OCI-LY3 (cell line): Measurements from ENCODE around the gene SMYD2.

Source experiments
- H2AFZ ChIP-seq: fragments of 200-600, 300-600 bp; shearing (Covaris generic); 2 replicates; pipeline ENCODE4 v1.6.0; 2014; ENCODE audit warnings: antibody characterized with exemption, low read depth, low read length
- H3K27ac ChIP-seq: fragments of 200-600, 300-600 bp; sonication (generic); 2 replicates; pipeline ENCODE4 v1.5.1; 2014; ENCODE audit warnings: mild to moderate bottlenecking, low read length, moderate library complexity, mixed read lengths
- H3K27me3 ChIP-seq: fragments of 200-600, 300-600 bp; sonication (generic); 2 replicates; pipeline ENCODE4 v1.6.1; 2014; ENCODE audit warnings: low read depth, low read length, mixed read lengths
- H3K36me3 ChIP-seq: fragments of 200-600, 300-600 bp; sonication (generic); replicated peaks from 2 replicates; pipeline ENCODE3; 2014; ENCODE audit warnings: low read depth, low read length, mixed read lengths
- H3K4me1 ChIP-seq: fragments of 300-600, 200-600 bp; sonication (generic); 2 replicates; pipeline ENCODE4 v1.6.1; 2014; ENCODE audit warnings: low read length, mixed read lengths
- H3K4me2 ChIP-seq: fragments of 200-600, 300-600 bp; sonication (generic); 2 replicates; pipeline ENCODE4 v1.6.1; 2014; ENCODE audit warnings: low read length, mixed read lengths
- H3K4me3 ChIP-seq: fragments of 300-600, 200-600 bp; sonication (generic); 2 replicates; pipeline ENCODE4 v1.5.1; 2014; ENCODE audit warnings: antibody characterized with exemption, mild to moderate bottlenecking, low read length, moderate library complexity
- H3K79me2 ChIP-seq: fragments of 300-600, 200-600 bp; shearing (Covaris generic); 2 replicates; pipeline ENCODE4 v1.6.1; 2014; ENCODE audit warnings: mild to moderate bottlenecking, low read length, mixed read lengths
- H3K9ac ChIP-seq: fragments of 300-600, 200-600 bp; shearing (Covaris generic); 2 replicates; pipeline ENCODE4 v1.6.0; 2014; ENCODE audit warnings: mild to moderate bottlenecking, low read length, moderate library complexity
- H3K9me3 ChIP-seq: fragments of 200-600, 300-600 bp; shearing (Covaris generic); 2 replicates; pipeline ENCODE4 v1.6.1; 2014; ENCODE audit warnings: low read length, mixed read lengths; ENCODE audit not compliant: insufficient read depth
- H4K20me1 ChIP-seq: fragments of 200-600, 300-600 bp; sonication (generic); 2 replicates; pipeline ENCODE4 v1.6.1; 2016; ENCODE audit warnings: low read length, mixed read lengths; ENCODE audit not compliant: insufficient read depth
- CTCF ChIP-seq: fragments of 200-600, 300-600 bp; sonication (generic); IDR thresholded peaks from 2 replicates; pipeline ENCODE4 v1.5.1; 2014; ENCODE audit warnings: antibody characterized with exemption, low read length, low read depth
- EZH2phosphoT487 ChIP-seq: fragments of 200-600 bp; shearing (Covaris generic); IDR thresholded peaks from 2 replicates; pipeline ENCODE4 v1.6.1; 2018; ENCODE audit warnings: antibody characterized with exemption, mixed run types, low read depth

Gene SMYD2

GRCh38 chr1:214384373-214385079 lies 103.6 kb downstream of the SMYD2 start:
- no peak overlapping the region for H2AFZ ChIP-seq
- no peak for TF ChIP-seq CTCF
- no peak for TF ChIP-seq EZH2phosphoT487
- H4K20me1 ChIP-seq = no peaks in the 10 kb centered on the region
- peaks cover 12% of the 10 kb centered on the region for H3K27me3 ChIP-seq
- no peaks in the 10 kb centered on the region for H3K9me3 ChIP-seq
- H3K27ac ChIP-seq = no peak overlapping the region
- no peak overlapping the region for H3K9ac ChIP-seq
- no peaks in the 10 kb centered on the region for H3K79me2 ChIP-seq
- no peak overlapping the region for H3K4me2 ChIP-seq
- H3K4me1 ChIP-seq = no peaks in the 10 kb centered on the region
- H3K36me3 ChIP-seq = no peaks in the 10 kb centered on the region
- no peak overlapping the region for H3K4me3 ChIP-seq

- Histone ChIP-seq H3K4me1 (no peaks in the 10 kb centered on the region), H3K27ac (no peak overlapping the region), H3K9ac (no peak overlapping the region), H3K9me3 (no peaks in the 10 kb centered on the region), H3K36me3 (no peaks in the 10 kb centered on the region), H3K4me2 (no peak overlapping the region), H3K27me3 (peaks cover 7% of the 10 kb centered on the region), H4K20me1 (no peaks in the 10 kb centered on the region), H2AFZ (no peak overlapping the region), H3K79me2 (no peaks in the 10 kb centered on the region), H3K4me3 (no peak overlapping the region)
- TF ChIP-seq CTCF = no peak
- no peak for TF ChIP-seq EZH2phosphoT487
Measured at GRCh38 chr1:214385428-214385827, 104.5 kb downstream of the SMYD2 start.

GRCh38 chr1:214386333-214386732 lies 105.4 kb downstream of the SMYD2 start:
- H3K4me2 ChIP-seq = no peak overlapping the region
- H3K4me1 ChIP-seq = no peaks in the 10 kb centered on the region
- TF ChIP-seq CTCF = no peak
- TF ChIP-seq EZH2phosphoT487 = no peak
- H3K36me3 ChIP-seq = no peaks in the 10 kb centered on the region
- no peaks in the 10 kb centered on the region for H3K27me3 ChIP-seq
- H3K79me2 ChIP-seq = no peaks in the 10 kb centered on the region
- no peaks in the 10 kb centered on the region for H3K9me3 ChIP-seq
- H3K9ac ChIP-seq = no peak overlapping the region
- H4K20me1 ChIP-seq = no peaks in the 10 kb centered on the region
- H2AFZ ChIP-seq = no peak overlapping the region
- no peak overlapping the region for H3K4me3 ChIP-seq
- H3K27ac ChIP-seq = no peak overlapping the region
